Pancreas (tissue), 10 donors: ENCODE results near the gene DCP2. TPM values are rescaled to one million over a fixed set of nuclear protein-coding genes. Genes with fewer than 3 reads are reported as not detected.

ENCODE experiments used
- ATAC-seq, 4 donors: fragments of 200-7000 bp; cut with Tn5 transposase; one replicate each; pipeline versions ENCODE4 v1.8.0 to v1.9.1; 2020; ENCODE audit warnings: mild to moderate bottlenecking in 4 of 4, moderate library complexity in 4 of 4
- DNase-seq, 6 donors: peaks; one replicate each; pipeline ENCODE4 v3.0.0-alpha.2; 2020
- FAIRE-seq: peaks from 2 replicates; lab custom pipeline; 2012; peaks lifted over from hg19 to GRCh38; lab: Jason Lieb, UNC
- H3K27ac ChIP-seq, 4 donors: fragments of 200-600 bp; sonication (generic); 1 replicate in 3 of 4; 2 replicates in 1 of 4; pipeline versions ENCODE4 v1.5.0 to v1.8.0; 2020
- H3K27me3 ChIP-seq, 4 donors: fragments of 200-600 bp; one replicate each; pipeline ENCODE4 v1.8.0; 2021
- H3K36me3 ChIP-seq, 3 donors: fragments of 200-600 bp; sonication (generic) in 1 of 3; one replicate each; pipeline versions ENCODE4 v1.5.0 to v1.8.0; 2020 to 2021
- H3K4me1 ChIP-seq, 3 donors: fragments of 200-600 bp; one replicate each; pipeline ENCODE4 v1.8.0; 2021
- H3K4me3 ChIP-seq, 4 donors: fragments of 200-600 bp; sonication (generic) in 2 of 4; one replicate each; pipeline versions ENCODE4 v1.5.0 to v1.8.0; 2020 to 2021
- H3K9me3 ChIP-seq, 4 donors: fragments of 200-600 bp; one replicate each; pipeline ENCODE4 v1.8.0; 2021
- WGBS, 2 donors: extraction: QIAGEN DNeasy Blood & Tissue Kit; methylation state at CpG; one replicate each; pipeline ENCODE4 v1.1.7; 2013; 5-methylcytosine and 5-hydroxymethylcytosine counted together
- intact Hi-C, 3 donors: fragments of 100-400 bp; cut with DNase I; formaldehyde crosslinking; loops; one replicate each; pipeline versions ENCODE4 v1.11.1 to v1.14.2; 2022
- polyA plus RNA-seq, 2 donors: library from polyadenylated mRNA; stranded (reverse); fragments of 200-250 nt; gene quantifications; one replicate each; pipeline ENCODE4 v1.2.3, GENCODE V29; 2013
- total RNA-seq, 6 donors: library from RNA; stranded (reverse); fragmentation: NEBNext Ultra II Directional in 4 of 6; extraction: Animal tissue kit (Norgen Biotek cat#: 25700) in 4 of 6; gene quantifications; one replicate each; pipeline versions ENCODE4 v1.2.1 to v1.2.4, GENCODE V29; 2021 to 2023
- TF ChIP-seq, protein P1 (sequence below), 4 donors: fragments of 200-600 bp; sonication (generic) in 3 of 4; IDR thresholded peaks; one replicate each; pipeline versions ENCODE4 v1.5.0 to v1.8.0; 2021; ENCODE audit warnings: antibody characterized with exemption in 4 of 4
- donor health status: healthy with polysubstance abuse.
- donor health status: DM: no; HTN: no; CAD: no; lungs with moderate emphysema.
- donor health status: DM: no; HTN: no; CAD: no.
- donor health status: control.
- donor health status: control.
- donor health status: Bipolar disorder and iron deficiency.
- donor health status: DM: yes; HTN: yes; CAD: no.
- donor health status: DM: no; HTN: no; CAD: no.
- donor health status: DM: no; HTN: no; CAD: no.
- donor health status: DM: yes; HTN: yes; CAD: no.

Gene DCP2
- total and polyA plus RNA-seq, 8 donors, result 2.7 to 28.3 (median 11.5) TPM

DNA sequence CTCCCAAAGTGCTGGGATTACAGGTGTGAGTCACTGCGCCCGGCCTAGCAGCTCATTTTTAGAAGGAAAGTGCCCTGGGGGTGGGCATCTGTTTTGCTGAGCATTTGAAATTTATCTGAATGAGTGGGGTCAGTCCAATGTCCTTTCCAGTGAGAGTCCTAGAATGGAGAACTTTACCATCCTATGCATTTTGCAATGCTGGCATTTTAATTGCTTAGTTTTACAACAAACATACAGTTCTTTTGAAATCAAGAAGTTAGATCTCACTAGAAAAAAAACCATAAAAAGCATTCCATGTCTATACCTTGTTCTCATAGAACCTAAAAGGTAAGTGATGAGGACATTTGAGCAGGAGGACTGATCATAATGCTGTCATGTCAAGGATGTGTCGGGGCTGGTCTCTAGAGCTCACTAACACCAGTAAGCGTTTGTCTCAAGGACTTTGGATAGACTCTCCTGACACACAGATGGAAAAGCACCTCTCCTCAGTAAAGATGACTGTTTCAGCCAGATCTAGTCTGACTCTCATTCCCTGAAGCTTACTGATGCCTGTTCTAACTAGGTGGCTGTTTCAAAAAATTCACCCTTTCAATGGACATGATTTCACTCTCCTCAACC, 83.9 kb downstream of the DCP2 start:
- ATAC-seq, result no peak
- TF ChIP-seq, protein P1, sequence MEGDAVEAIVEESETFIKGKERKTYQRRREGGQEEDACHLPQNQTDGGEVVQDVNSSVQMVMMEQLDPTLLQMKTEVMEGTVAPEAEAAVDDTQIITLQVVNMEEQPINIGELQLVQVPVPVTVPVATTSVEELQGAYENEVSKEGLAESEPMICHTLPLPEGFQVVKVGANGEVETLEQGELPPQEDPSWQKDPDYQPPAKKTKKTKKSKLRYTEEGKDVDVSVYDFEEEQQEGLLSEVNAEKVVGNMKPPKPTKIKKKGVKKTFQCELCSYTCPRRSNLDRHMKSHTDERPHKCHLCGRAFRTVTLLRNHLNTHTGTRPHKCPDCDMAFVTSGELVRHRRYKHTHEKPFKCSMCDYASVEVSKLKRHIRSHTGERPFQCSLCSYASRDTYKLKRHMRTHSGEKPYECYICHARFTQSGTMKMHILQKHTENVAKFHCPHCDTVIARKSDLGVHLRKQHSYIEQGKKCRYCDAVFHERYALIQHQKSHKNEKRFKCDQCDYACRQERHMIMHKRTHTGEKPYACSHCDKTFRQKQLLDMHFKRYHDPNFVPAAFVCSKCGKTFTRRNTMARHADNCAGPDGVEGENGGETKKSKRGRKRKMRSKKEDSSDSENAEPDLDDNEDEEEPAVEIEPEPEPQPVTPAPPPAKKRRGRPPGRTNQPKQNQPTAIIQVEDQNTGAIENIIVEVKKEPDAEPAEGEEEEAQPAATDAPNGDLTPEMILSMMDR (IDR thresholded peaks at IDR 0.05), result no peak
- Histone ChIP-seq H3K27me3 (no peaks in the 10 kb centered on the region), H3K4me3 (no peak overlapping the region), H3K9me3 (no peaks in the 10 kb centered on the region), H3K4me1 (no peaks in the 10 kb centered on the region), H3K36me3 (no peaks in the 10 kb centered on the region), H3K27ac (no peak overlapping the region)
- intact Hi-C loops, result no loop called here
- no peak for FAIRE-seq
- DNase-seq, result no peak
- 83 to 89% methylated on average over 4 of the region's 4 CpGs for WGBS, 2 donors

DNA sequence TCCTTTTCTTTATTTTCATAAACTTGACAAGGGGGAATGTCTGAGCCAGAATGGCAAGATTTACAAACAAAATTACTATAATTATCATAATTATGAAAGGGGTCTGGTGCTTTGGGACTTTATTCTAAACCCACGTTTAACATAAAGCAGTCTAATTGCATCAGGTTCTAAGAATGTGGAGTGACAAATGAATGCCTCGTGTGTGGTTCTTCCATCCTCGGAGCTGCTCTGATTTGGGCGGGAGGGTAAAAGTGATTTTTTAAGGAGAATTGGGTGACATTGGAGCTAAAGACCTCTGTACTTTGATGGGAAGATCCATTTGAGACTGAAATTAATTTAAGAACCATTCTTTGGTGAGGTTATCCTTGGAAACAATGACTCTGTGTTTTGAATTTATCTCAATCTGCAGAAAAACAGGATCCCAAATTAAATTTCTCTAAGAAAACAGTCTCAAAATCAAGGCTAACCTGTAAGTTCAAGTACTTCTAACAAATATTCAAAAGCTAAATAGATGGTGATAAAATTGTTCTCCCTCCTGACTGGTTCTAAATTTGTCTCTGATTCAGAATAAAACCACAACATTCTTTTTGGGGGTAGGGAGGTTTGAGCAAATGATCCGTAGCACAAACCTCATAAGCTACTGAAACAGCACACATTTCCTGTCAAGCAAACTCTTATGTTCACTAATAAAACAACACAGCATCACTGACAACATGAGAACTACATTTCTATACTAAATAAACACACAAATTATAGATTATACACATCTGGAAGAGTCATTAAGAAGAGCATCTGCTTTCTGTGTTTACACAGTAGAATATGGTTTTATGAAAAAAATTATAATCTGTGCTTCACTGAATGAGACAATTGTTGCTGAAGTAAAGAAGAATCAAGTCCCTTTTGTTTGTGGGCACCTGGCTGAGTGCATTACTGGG, 85.5 kb downstream of the DCP2 start:
- FAIRE-seq (no peak), ATAC-seq (no peak), DNase-seq (no peak)
- Histone ChIP-seq H3K4me3 (no peak overlapping the region), H3K27me3 (no peaks in the 10 kb centered on the region), H3K9me3 (no peaks in the 10 kb centered on the region), H3K4me1 (no peaks in the 10 kb centered on the region), H3K27ac (no peak overlapping the region), H3K36me3 (no peaks in the 10 kb centered on the region)
- intact Hi-C loops, result no loop called here
- 58 to 73% methylated on average over 5 of the region's 5 CpGs for WGBS, 2 donors
- TF ChIP-seq, protein P1 (IDR thresholded peaks at IDR 0.05), result no peak

DNA sequence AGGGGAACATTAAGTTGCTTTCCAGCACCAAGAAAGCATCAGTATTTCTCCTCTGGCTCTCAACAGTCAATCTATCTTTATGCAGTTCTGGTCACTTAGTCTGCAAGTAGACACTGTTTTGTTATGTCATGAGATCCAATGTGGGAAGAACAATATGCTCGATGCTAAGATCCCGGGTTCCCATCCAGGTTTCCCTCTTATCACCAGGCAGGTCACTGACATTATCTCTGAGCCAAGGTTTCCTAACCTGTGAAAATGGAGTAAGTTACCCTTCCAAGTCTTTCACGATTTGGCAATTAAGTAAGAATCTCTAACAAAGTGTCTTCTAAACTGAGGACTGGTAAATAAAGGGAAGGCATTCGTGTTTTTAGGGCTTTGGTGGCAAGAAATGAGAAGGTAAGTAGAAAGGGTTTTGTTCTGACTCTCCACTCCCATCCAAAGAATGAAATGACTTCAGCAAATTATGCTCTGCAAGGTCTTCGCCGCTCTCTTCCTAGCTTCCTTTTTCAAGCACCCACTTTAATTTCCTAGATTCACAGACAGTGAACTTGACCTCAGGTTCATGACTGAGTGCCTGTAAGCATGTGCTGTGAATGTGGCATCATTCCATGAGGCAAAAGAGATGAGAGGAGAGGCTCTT, 86.4 kb downstream of the DCP2 start:
- no peaks in the 10 kb centered on the region for H3K36me3 ChIP-seq
- no peak overlapping the region for H3K4me3 ChIP-seq
- TF ChIP-seq, protein P1 (IDR thresholded peaks at IDR 0.05), result no peak
- no peaks in the 10 kb centered on the region for H3K9me3 ChIP-seq
- WGBS, 2 donors, result 69 to 79% methylated on average over 6 of the region's 6 CpGs
- intact Hi-C loops, result no loop called here
- H3K27ac ChIP-seq, result no peak overlapping the region
- no peaks in the 10 kb centered on the region for H3K27me3 ChIP-seq
- no peaks in the 10 kb centered on the region for H3K4me1 ChIP-seq
- ATAC-seq, result no peak
- FAIRE-seq, result no peak
- no peak for DNase-seq

DNA sequence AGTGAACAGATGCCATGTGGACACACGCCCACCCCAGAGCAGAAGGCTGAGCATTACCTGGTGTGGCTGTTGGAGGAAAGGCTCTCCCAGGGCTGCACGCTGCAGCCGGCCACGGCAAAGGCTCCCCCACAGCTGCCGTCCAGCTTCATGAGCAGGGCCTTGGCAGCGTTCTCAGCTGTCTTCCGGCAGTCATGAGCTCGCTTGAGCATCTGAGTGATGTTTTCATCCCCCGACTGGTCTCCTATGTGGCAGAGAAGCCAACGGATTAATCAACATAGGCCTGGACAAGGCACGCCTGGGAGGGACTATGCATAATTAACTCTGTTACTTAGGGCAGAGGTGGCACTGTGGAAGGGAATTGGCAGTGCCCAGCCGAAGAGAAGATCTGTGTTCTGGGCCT, 87.3 kb downstream of the DCP2 start:
- ATAC-seq, result no peak
- no peak for DNase-seq
- Histone ChIP-seq H3K4me3 (no peak overlapping the region), H3K9me3 (no peaks in the 10 kb centered on the region), H3K4me1 (no peaks in the 10 kb centered on the region), H3K27me3 (no peaks in the 10 kb centered on the region), H3K36me3 (no peaks in the 10 kb centered on the region), H3K27ac (no peak overlapping the region)
- FAIRE-seq, result no peak
- WGBS, 2 donors, result 75 to 79% methylated on average over 12 of the region's 12 CpGs
- intact Hi-C loops, result no loop called here
- TF ChIP-seq, protein P1 (IDR thresholded peaks at IDR 0.05), result no peak
